Measurements from ENCODE around the gene MAGEB16.

GRCh38 chrX:35800474-35800873 is 2.3 kb downstream of the MAGEB16 start:
- TF ChIP-seq CTCF (IDR thresholded peaks at IDR 0.05; ENCODE audit: low read depth, low read length, missing input control) (no peak), YY1 (IDR thresholded peaks at IDR 0.05) (no peak), HNF4G (IDR thresholded peaks at IDR 0.05) (no peak), GABPA (IDR thresholded peaks at IDR 0.05 in 1 of 2, conservative IDR thresholded peaks at IDR 0.05 in 1 of 2) (no peak), MAX (IDR thresholded peaks at IDR 0.05) (no peak), ZBTB33 (IDR thresholded peaks at IDR 0.05) (no peak), RAD21 (IDR thresholded peaks at IDR 0.05) (no peak), SP1 (IDR thresholded peaks at IDR 0.05) (no peak), TAF1 (conservative IDR thresholded peaks at IDR 0.05) (no peak)

Measured in liver (tissue), 3 donors.